Liver (tissue), 3 donors: Measurements from ENCODE around the gene SLC9C2.

ENCODE experiments used
- ATF3 ChIP-seq: IDR thresholded peaks from 2 replicates; pipeline ENCODE4 v1.6.1; 2016; ENCODE audit warnings: antibody characterized with exemption
- EGR1 ChIP-seq, 2 donors: IDR thresholded peaks; 2 replicates each; pipeline ENCODE4 v1.6.1; 2016 to 2018; ENCODE audit warnings: antibody characterized with exemption in 2 of 2, low read depth in 2 of 2
- GABPA ChIP-seq, 2 donors: IDR thresholded peaks in 1 of 2; conservative IDR thresholded peaks in 1 of 2; 2 replicates each; pipeline ENCODE4 v1.6.1; 2016; ENCODE audit warnings: antibody characterized with exemption in 2 of 2, mild to moderate bottlenecking in 1 of 2, moderate library complexity in 1 of 2
- HNF4G ChIP-seq: IDR thresholded peaks from 2 replicates; pipeline ENCODE4 v1.6.1; 2016; ENCODE audit warnings: antibody characterized with exemption
- JUND ChIP-seq, 2 donors: IDR thresholded peaks; 2 replicates each; pipeline ENCODE4 v1.6.1; 2016; ENCODE audit warnings: antibody characterized with exemption in 2 of 2
- MAX ChIP-seq: IDR thresholded peaks from 2 replicates; pipeline ENCODE4 v1.6.1; 2016; ENCODE audit warnings: antibody characterized with exemption
- RAD21 ChIP-seq, 2 donors: IDR thresholded peaks; 2 replicates each; pipeline ENCODE4 v1.6.1; 2016; ENCODE audit warnings: antibody characterized with exemption in 2 of 2, mild to moderate bottlenecking in 2 of 2
- RXRA ChIP-seq, 2 donors: IDR thresholded peaks; 2 replicates each; pipeline ENCODE4 v1.6.1; 2017 to 2018; ENCODE audit warnings: antibody characterized with exemption in 2 of 2, mild to moderate bottlenecking in 1 of 2
- SP1 ChIP-seq: IDR thresholded peaks from 2 replicates; pipeline ENCODE4 v1.6.1; 2018; ENCODE audit warnings: antibody characterized with exemption, mild to moderate bottlenecking
- TAF1 ChIP-seq: conservative IDR thresholded peaks from 2 replicates; pipeline ENCODE4 v1.6.1; 2016; ENCODE audit warnings: antibody characterized with exemption, mild to moderate bottlenecking
- YY1 ChIP-seq: IDR thresholded peaks from 2 replicates; pipeline ENCODE4 v1.6.1; 2016; ENCODE audit warnings: antibody characterized with exemption, mild to moderate bottlenecking
- ZBTB33 ChIP-seq: IDR thresholded peaks from 2 replicates; pipeline ENCODE4 v1.6.1; 2016; ENCODE audit warnings: antibody characterized with exemption
- TF ChIP-seq, protein P1 (sequence below): fragments of 150-350 bp; IDR thresholded peaks from 2 replicates; pipeline ENCODE4 v1.5.1; 2017; ENCODE audit warnings: improper control_type of control experiment, low read depth, low read length; ENCODE audit not compliant: missing input control
- TF ChIP-seq, protein P2 (sequence below): IDR thresholded peaks from 2 replicates; pipeline ENCODE4 v1.6.1; 2016; ENCODE audit warnings: antibody characterized with exemption, mild to moderate bottlenecking
- donor health status: healthy.
- donor health status: healthy.

- TF ChIP-seq, protein P1, sequence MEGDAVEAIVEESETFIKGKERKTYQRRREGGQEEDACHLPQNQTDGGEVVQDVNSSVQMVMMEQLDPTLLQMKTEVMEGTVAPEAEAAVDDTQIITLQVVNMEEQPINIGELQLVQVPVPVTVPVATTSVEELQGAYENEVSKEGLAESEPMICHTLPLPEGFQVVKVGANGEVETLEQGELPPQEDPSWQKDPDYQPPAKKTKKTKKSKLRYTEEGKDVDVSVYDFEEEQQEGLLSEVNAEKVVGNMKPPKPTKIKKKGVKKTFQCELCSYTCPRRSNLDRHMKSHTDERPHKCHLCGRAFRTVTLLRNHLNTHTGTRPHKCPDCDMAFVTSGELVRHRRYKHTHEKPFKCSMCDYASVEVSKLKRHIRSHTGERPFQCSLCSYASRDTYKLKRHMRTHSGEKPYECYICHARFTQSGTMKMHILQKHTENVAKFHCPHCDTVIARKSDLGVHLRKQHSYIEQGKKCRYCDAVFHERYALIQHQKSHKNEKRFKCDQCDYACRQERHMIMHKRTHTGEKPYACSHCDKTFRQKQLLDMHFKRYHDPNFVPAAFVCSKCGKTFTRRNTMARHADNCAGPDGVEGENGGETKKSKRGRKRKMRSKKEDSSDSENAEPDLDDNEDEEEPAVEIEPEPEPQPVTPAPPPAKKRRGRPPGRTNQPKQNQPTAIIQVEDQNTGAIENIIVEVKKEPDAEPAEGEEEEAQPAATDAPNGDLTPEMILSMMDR, result no peak
- TF ChIP-seq RAD21 (IDR thresholded peaks at IDR 0.05), result no peak
- TF ChIP-seq ZBTB33, result no peak
- TF ChIP-seq MAX, result no peak
- no peak for TF ChIP-seq JUND (IDR thresholded peaks at IDR 0.05)
- no peak for TF ChIP-seq GABPA (IDR thresholded peaks at IDR 0.05 in 1 of 2, conservative IDR thresholded peaks at IDR 0.05 in 1 of 2)
- no peak for TF ChIP-seq EGR1 (IDR thresholded peaks at IDR 0.05; ENCODE audit: low read depth in 2 of 2)
- no peak for TF ChIP-seq YY1
- TF ChIP-seq, protein P2, sequence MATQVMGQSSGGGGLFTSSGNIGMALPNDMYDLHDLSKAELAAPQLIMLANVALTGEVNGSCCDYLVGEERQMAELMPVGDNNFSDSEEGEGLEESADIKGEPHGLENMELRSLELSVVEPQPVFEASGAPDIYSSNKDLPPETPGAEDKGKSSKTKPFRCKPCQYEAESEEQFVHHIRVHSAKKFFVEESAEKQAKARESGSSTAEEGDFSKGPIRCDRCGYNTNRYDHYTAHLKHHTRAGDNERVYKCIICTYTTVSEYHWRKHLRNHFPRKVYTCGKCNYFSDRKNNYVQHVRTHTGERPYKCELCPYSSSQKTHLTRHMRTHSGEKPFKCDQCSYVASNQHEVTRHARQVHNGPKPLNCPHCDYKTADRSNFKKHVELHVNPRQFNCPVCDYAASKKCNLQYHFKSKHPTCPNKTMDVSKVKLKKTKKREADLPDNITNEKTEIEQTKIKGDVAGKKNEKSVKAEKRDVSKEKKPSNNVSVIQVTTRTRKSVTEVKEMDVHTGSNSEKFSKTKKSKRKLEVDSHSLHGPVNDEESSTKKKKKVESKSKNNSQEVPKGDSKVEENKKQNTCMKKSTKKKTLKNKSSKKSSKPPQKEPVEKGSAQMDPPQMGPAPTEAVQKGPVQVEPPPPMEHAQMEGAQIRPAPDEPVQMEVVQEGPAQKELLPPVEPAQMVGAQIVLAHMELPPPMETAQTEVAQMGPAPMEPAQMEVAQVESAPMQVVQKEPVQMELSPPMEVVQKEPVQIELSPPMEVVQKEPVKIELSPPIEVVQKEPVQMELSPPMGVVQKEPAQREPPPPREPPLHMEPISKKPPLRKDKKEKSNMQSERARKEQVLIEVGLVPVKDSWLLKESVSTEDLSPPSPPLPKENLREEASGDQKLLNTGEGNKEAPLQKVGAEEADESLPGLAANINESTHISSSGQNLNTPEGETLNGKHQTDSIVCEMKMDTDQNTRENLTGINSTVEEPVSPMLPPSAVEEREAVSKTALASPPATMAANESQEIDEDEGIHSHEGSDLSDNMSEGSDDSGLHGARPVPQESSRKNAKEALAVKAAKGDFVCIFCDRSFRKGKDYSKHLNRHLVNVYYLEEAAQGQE, result no peak
- TF ChIP-seq TAF1, result no peak
- TF ChIP-seq RXRA (IDR thresholded peaks at IDR 0.05), result no peak
- no peak for TF ChIP-seq SP1
- no peak for TF ChIP-seq ATF3
- TF ChIP-seq HNF4G, result no peak
These were observed 57.2 kb downstream of the SLC9C2 start for GRCh38 chr1:173545688-173546087.
